BE2C (cell line): Measurements from ENCODE around the gene COCH. TPM values are rescaled to one million over a fixed set of nuclear protein-coding genes. Genes with fewer than 3 reads are reported as not detected.

ENCODE experiments used
- DNase-seq: peaks from one replicate; pipeline ENCODE4 v3.0.0-alpha.2; 2020
- H3K27me3 ChIP-seq: fragments of 250-450 bp; sonication (Bioruptor Pico); 2 replicates; pipeline ENCODE4 v1.5.1; 2020; ENCODE audit warnings: mild to moderate bottlenecking
- H3K36me3 ChIP-seq: fragments of 250-450 bp; sonication (Bioruptor Pico); 2 replicates; pipeline ENCODE4 v1.5.1; 2020; ENCODE audit warnings: mild to moderate bottlenecking
- H3K4me1 ChIP-seq: fragments of 250-450 bp; sonication (Bioruptor Pico); 2 replicates; pipeline ENCODE4 v1.5.1; 2020
- H3K4me3 ChIP-seq: 2 replicates; pipeline ENCODE4 v1.5.1; 2011; ENCODE audit warnings: low read depth, low read length
- H3K9me3 ChIP-seq: fragments of 250-450 bp; sonication (Bioruptor Pico); 2 replicates; pipeline ENCODE4 v1.5.1; 2020
- CTCF ChIP-seq: IDR thresholded peaks from 2 replicates; pipeline ENCODE4 v1.5.1; 2012; ENCODE audit warnings: mild to moderate bottlenecking, low read depth, low read length
- polyA plus RNA-seq: library from polyadenylated mRNA; unstranded; fragments of >200 nt; gene quantifications from one replicate; pipeline ENCODE4 v1.2.1, GENCODE V29; 2012; ENCODE audit warnings: low read depth, missing spikeins; ENCODE audit not compliant: insufficient read length, insufficient read depth

The COCH gene
- polyA plus RNA-seq: 0.97 TPM

DNA sequence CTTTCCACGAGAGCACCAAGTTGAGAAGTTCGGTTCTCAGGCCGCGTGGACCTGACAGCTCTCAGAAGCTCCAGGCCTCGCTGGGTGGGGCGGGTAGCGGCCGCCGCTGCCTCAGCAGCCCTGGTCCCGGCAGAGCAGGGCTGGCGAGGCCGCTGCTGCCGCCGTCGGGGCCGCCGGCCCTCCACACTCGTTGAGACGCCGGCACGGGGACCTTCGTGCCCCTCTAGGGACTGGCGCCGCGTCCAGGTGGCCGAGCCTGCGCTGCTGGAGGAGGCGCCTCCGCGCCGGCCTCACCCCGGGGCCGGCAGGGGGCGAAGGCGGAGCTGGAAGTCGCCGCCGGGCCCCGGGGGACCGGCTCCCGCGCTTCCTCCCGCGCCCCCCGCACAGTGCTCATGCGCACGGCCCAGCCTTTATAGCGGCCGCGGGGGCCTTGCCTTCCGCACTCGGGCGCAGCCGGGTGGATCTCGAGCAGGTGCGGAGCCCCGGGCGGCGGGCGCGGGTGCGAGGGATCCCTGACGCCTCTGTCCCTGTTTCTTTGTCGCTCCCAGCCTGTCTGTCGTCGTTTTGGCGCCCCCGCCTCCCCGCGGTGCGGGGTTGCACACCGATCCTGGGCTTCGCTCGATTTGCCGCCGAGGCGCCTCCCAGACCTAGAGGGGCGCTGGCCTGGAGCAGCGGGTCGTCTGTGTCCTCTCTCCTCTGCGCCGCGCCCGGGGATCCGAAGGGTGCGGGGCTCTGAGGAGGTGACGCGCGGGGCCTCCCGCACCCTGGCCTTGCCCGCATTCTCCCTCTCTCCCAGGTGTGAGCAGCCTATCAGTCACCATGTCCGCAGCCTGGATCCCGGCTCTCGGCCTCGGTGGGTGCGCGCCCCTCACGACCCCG, at the start of gene COCH:
Gene COCH, plus strand, starts transcription at position 440 of the 879 bp plus-strand sequence. Its CDS starts 380 bp downstream, at position 820.
- peak; percentile 81 for DNase-seq
- Histone ChIP-seq H3K36me3 (no peaks in the 10 kb centered on the region), H3K4me3 (peak within 1 kb of the TSS; percentile 66), H3K9me3 (no peaks in the 10 kb centered on the region), H3K27me3 (peaks cover 21% of the 10 kb centered on the region), H3K4me1 (no peaks in the 10 kb centered on the region)
- peak; percentile 39 for TF ChIP-seq CTCF

DNA sequence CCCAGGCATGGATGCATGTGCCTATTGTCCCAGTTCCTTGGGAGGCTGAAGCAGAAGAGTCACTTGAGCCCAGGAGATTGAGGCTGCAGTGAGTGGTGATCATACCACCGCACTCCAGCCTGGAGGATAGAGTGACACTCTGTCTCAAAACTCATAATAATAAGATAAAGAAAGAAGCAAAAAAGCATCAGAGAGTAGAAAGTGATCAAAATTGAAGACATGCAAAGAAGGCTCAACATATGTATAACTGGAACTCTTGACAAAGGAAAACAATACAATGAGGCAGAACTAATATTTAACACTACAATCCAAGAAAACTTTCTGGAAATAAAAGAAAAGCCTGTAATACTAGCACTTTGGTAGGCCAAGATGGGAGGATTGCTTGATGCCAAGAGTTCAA, 48.3 kb upstream of the COCH start:
- TF ChIP-seq CTCF: no peak
- peaks cover 3% of the 10 kb centered on the region; the same call in 1 of the 2 replicates for H3K9me3 ChIP-seq
- DNase-seq: no peak
- H3K4me3 ChIP-seq: no peak overlapping the region
- H3K36me3 ChIP-seq: no peaks in the 10 kb centered on the region
- H3K27me3 ChIP-seq: no peaks in the 10 kb centered on the region; the same call in 1 of the 2 replicates
- no peaks in the 10 kb centered on the region for H3K4me1 ChIP-seq

DNA sequence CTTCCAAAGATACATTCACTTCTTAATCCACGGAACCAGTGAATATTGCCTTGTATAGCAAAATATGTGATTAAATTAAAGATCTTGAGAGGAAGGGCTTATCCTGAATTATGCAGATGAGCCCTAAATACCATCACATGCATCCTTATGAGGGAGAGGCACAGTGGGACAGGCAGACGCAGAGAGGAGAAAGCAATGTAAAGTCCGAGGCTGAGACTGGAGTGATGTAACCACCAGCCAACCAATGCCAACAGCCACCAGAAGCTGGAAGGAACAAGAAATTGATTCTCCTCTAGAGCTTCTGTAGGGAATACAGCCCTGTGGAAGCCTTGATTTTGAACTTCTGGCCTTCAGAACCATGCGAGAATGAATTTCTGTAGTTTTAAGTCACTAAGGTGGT, 44.5 kb upstream of the COCH start:
- no peak for TF ChIP-seq CTCF
- no peak for DNase-seq
- H3K4me3 ChIP-seq: no peak overlapping the region
- no peaks in the 10 kb centered on the region for H3K27me3 ChIP-seq
- no peaks in the 10 kb centered on the region for H3K4me1 ChIP-seq
- H3K9me3 ChIP-seq: peaks cover 3% of the 10 kb centered on the region; the same call in 1 of the 2 replicates
- no peaks in the 10 kb centered on the region for H3K36me3 ChIP-seq

DNA sequence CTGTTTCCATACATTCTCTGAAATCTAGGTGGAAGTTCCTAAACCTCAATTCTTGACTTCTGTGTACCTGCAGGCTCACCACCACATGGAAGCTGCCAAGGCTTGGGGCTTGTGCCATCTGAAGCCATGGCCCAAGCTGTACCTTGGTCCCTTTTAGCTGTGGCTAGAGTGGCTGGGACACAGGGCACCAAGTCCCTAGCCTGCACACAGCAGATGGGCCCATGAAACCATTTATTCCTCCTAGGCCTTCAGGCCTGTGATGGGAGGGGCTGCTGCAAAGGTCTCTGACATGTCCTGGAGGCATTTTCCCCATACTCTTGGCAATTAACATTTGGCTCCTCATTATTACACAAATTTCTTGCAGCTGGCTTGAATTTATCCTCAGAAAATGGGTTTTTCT, 40.0 kb upstream of the COCH start:
- Histone ChIP-seq H3K27me3 (no peaks in the 10 kb centered on the region), H3K9me3 (no peaks in the 10 kb centered on the region), H3K4me1 (no peaks in the 10 kb centered on the region), H3K36me3 (no peaks in the 10 kb centered on the region), H3K4me3 (no peak overlapping the region)
- DNase-seq: no peak
- TF ChIP-seq CTCF: no peak

DNA sequence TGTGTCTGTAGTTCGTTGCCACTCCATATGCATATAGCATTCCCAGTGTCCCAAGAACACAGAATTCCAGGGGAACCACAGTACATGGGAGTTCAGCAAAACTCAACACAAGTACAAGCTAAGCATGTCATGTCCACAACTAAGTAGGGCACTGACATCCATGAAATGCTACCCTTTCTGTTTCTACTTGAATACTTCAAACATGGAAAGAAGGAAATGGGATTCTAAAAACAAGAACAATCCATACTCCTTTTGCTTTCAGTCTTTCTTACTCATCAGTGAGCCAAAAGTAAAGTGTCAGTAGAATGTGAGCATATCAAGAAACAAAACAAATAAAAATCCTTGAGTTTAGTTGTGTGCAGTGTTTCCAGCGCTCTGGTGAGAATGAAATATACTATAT, 36.0 kb upstream of the COCH start:
- Histone ChIP-seq H3K36me3 (no peaks in the 10 kb centered on the region), H3K4me3 (no peak overlapping the region), H3K4me1 (no peaks in the 10 kb centered on the region), H3K27me3 (no peaks in the 10 kb centered on the region), H3K9me3 (no peaks in the 10 kb centered on the region)
- no peak for DNase-seq
- no peak for TF ChIP-seq CTCF

GRCh38 chr14:30840086-30840779, 34.1 kb upstream of the COCH start:
- DNase-seq: no peak
- no peak for TF ChIP-seq CTCF
- H3K27me3 ChIP-seq: no peaks in the 10 kb centered on the region
- H3K9me3 ChIP-seq: no peaks in the 10 kb centered on the region
- no peak overlapping the region for H3K4me3 ChIP-seq
- H3K36me3 ChIP-seq: no peaks in the 10 kb centered on the region
- H3K4me1 ChIP-seq: no peaks in the 10 kb centered on the region
